Measurements from ENCODE around the gene SLC19A1.
A peak's percentile ranks its signal among the peaks of the same experiment; 100 is the strongest.

SLC19A1 gene

GRCh38 chr21:45558044-45558721 is 15.9 kb upstream of the SLC19A1 start:
- DNase-seq (ENCODE audit: low read depth), result no peak

GRCh38 chr21:45557616-45558043 is 15.4 kb upstream of the SLC19A1 start:
- no peak for DNase-seq (ENCODE audit: low read depth)

GRCh38 chr21:45556645-45557615 is 14.7 kb upstream of the SLC19A1 start:
- no peak for DNase-seq (ENCODE audit: low read depth)

DNA sequence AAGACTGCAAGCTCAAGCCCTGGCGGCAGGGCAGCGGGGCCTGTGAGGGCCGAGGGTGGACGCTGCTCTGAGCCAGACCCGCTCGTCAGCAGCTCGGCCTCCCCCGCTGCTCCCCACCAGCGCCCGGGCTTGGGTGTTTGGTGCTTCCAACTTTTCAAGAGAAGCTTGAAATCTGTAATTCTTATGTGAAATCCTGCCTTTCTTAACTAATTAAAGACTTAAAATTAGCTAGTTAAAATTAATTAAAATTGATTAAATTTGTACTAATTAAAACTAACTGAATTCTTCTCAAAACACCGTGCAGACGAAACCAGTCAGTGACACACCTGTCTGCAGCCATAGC is 14.0 kb upstream of the SLC19A1 start:
- DNase-seq (ENCODE audit: low read depth), result no peak

GRCh38 chr21:45555557-45556301 is 13.5 kb upstream of the SLC19A1 start:
- peak; percentile 47 for DNase-seq (ENCODE audit: low read depth)

- DNase-seq (ENCODE audit: low read depth), result no peak
Observed at GRCh38 chr21:45555251-45555556, 13.0 kb upstream of the SLC19A1 start.

DNA sequence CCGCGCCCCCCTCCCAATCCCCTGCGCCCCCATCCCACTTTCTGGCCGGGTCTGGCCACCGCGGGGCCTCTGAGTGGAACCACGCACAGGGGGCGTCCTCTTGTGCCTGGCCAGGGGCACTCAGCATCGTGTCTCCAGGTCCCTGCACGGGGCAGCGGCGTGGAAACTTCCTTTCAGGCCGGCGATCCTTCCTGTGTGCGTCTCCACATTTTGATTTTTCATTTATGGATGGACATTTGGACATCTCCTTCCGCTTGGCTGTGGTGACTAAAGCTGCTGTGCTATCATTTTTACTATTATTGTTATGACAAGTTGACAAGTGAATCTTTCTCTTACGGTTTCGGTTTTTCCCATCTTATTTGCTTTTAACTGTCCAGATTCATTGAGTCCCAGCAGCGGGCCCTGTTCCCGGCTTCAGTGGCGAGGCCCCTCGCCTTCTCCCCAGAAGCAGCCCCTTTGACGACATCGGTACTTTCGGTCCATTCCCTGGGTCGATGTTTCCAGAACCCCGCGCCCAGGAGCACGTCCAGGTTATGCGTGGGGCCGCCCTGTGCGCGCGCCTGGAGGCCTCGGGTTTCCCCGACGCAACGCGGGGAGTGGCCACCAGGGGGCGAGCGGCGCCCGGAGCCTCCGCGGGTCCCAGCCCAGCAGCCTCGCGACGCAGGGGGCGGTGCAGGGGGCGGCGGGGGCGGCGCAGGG is 12.4 kb upstream of the SLC19A1 start:
- peak; percentile 80 for DNase-seq (ENCODE audit: low read depth)

DNA sequence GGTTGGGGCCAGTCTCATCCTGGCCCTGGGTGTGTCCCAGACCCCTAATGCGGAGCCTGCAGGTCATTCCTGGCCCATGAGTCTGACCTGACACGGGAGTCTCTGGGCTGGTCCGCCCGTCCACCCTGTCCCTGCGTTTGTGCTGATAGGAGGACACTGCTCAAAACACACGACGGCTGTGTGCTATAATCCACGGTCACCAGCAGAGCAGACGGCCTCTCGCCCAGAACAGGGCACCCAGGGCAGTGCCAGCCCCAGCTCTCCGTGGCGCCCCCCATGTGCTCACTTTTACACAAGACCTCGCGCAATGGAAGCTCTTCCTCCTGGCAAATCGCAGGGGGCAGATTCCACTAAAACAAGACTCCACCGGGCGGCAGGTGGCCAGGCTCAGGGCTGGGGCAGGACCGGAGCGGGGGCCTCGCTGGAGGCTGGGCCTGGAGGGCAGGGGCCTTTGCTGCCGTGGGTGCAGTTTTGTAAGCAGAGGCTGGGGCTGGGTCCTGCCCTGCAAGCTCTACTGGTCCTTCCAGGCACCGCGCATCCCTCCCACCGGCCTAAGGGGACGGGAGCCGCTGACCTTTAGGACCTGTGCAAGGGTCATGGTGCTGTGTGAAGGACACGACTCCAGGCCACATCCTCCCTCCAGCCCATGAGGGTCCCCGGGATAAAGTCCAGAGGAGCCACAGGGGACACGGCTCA is 10.6 kb upstream of the SLC19A1 start:
- DNase-seq (ENCODE audit: low read depth), result no peak

- DNase-seq (ENCODE audit: low read depth), result no peak
Observed at GRCh38 chr21:45551783-45552695, 9.8 kb upstream of the SLC19A1 start.

- no peak for DNase-seq (ENCODE audit: low read depth)
Observed at GRCh38 chr21:45551316-45551715, 9.1 kb upstream of the SLC19A1 start.

DNA sequence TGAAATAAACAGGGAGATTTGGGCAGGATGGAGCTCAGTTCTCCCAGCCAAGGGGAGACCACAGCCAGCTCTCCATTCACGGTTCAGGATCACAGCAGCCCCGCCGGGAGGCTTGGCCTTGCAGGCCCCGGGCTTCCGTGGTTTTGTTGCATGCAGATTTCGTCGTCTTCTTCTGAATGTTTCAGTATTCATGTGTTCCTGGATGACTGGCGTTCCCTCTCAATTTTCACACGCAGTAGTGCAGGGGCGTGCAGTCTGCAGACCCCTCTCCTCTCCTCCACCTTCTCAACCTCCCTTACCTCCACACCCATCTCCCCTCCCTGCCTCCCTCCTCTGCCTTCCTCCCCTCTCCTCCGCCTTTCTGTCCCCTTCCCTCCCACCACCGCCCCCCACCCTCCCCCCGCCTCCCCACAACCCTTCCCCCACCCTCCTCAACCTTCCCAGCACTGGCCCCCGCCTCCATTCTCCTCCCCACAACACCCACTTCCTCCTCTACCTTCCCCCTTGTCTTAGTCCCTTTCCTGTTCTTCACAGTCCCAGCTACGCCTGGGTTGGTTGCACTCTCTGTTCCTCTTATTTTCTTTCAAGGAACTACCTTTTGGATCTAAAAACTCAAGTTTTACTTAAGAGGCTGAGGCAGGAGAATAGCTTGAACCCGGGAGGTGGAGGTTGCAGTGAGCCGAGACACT is 8.4 kb upstream of the SLC19A1 start:
- DNase-seq (ENCODE audit: low read depth), result no peak

- no peak for DNase-seq (ENCODE audit: low read depth)
Observed at GRCh38 chr21:45549626-45550463, 7.6 kb upstream of the SLC19A1 start.

DNA sequence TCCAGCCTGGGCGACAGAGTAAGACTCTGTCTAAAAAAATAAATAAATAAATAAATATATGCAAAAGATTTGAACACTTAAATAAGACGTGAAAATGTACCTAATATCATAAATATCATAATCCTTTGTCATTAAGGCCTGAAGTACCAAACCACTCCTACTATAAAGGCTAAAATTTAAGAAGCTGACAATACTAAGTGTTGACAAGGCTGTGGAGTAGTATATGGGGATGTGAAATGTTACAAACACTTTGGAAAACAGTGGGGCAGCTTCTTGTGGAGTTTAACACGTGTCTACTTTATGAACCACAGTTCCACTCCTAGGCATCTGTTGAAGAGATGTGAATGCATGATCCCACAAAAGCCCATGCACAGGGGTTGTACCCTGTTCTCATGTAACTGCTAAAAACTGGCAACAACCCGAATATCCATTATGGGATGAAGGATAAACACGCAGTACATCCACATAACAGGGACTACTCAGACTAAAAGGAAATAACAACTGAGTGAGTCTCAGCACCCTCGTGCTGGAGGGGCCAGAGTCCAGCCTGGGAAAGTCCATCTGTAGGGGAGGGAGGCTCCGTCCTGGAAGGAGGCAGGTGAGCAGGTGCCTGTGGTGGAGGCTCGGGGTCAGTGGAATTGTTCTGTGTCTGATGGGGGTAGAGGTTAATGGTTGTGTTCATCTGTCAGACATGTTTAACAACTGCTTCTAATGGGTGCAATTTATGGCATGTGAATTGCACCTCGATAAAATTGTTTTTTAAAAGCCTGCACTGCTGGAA is 6.7 kb upstream of the SLC19A1 start:
- no peak for DNase-seq (ENCODE audit: low read depth)

GRCh38 chr21:45547545-45547900 is 5.3 kb upstream of the SLC19A1 start:
- no peak for DNase-seq (ENCODE audit: low read depth)

DNA sequence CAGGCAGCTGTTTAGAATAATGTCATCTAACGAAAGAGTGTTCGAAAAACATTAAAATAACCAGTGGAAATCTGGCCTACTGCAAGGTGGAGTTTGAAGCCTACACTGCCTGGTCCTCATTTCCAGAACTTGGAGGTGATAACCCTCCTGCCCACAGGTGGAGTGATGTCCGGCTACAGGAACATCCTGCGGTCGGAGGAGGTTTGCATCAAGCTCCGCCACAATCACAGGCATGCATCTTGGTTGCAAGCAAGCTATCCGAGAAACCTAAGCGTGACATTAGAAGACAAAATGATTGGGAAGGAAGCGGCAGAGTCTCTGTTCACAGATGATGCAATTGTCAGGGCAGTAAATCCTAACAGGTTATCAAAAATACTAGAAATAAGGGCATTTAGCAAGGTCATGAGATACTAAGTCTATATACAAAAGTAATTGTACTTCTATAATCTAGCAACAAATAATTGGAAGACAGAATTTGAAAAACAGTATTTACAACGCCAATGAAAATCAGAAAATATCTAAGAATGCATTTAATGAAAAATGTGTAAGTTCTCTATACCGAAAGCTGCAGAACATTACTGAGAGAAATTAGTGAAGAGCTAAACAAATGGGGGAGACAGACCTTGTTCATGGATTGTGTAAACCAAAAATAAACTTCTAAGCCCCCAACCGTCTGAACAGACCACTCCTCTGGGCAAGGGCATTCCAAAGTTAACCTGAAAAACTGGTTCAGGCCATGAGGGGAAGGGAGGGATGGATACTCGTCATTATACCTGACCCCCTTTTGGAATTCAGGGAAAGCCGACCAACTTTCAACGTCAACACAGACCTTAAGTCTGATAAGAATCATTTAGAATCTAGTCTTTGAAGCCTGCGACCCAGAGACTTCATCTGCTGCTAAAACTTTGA is 4.7 kb upstream of the SLC19A1 start:
- DNase-seq (ENCODE audit: low read depth), result no peak

- no peak for DNase-seq (ENCODE audit: low read depth)
Observed at GRCh38 chr21:45545691-45546531, 3.7 kb upstream of the SLC19A1 start.
